Endothelial cell of umbilical vein (primary cell): ENCODE data around the gene RAB4A.

Experiments used
- EZH2 ChIP-seq: IDR thresholded peaks from 2 replicates; pipeline ENCODE4 v1.6.1; 2012; ENCODE audit warnings: borderline replicate concordance, low read depth, mild to moderate bottlenecking, moderate library complexity, low read length, inconsistent platforms; ENCODE audit not compliant: severe bottlenecking
- FOS ChIP-seq: IDR thresholded peaks from 2 replicates; pipeline ENCODE4 v1.6.1; 2011; ENCODE audit warnings: mild to moderate bottlenecking, low read length, moderate library complexity, borderline replicate concordance; ENCODE audit not compliant: insufficient read depth
- JUN ChIP-seq: IDR thresholded peaks from 2 replicates; pipeline ENCODE4 v1.6.1; 2011; ENCODE audit warnings: borderline replicate concordance, low read depth; ENCODE audit not compliant: insufficient read length, insufficient read depth
- TF ChIP-seq, protein P1 (sequence below), 2 donors: IDR thresholded peaks; 1 replicate in 1 of 2; 2 replicates in 1 of 2; pipeline ENCODE4 v1.5.1; 2011; ENCODE audit warnings: low read length in 2 of 2, mild to moderate bottlenecking in 2 of 2, moderate library complexity in 2 of 2, control low read depth in 1 of 2, inconsistent platforms in 1 of 2, low read depth in 1 of 2; ENCODE audit not compliant: insufficient read depth in 1 of 2; ENCODE audit errors: extremely low read depth in 1 of 2

DNA sequence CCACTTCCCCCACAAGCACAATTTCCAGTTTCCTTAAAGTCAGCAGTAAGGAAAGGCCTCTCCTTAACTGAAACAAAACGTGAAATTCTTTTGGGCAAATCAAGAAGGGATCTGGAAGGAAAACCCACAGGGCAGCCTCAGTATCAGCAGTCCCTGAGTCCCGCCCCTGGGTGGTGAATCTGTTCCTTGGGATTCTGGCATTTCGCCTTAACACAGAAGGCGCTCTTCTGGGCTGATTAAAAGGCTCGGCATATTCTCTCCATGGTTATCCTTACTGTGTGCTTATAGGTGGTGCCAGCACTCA lies 12.2 kb upstream of the RAB4A start:
- TF ChIP-seq, protein P1, sequence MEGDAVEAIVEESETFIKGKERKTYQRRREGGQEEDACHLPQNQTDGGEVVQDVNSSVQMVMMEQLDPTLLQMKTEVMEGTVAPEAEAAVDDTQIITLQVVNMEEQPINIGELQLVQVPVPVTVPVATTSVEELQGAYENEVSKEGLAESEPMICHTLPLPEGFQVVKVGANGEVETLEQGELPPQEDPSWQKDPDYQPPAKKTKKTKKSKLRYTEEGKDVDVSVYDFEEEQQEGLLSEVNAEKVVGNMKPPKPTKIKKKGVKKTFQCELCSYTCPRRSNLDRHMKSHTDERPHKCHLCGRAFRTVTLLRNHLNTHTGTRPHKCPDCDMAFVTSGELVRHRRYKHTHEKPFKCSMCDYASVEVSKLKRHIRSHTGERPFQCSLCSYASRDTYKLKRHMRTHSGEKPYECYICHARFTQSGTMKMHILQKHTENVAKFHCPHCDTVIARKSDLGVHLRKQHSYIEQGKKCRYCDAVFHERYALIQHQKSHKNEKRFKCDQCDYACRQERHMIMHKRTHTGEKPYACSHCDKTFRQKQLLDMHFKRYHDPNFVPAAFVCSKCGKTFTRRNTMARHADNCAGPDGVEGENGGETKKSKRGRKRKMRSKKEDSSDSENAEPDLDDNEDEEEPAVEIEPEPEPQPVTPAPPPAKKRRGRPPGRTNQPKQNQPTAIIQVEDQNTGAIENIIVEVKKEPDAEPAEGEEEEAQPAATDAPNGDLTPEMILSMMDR (IDR thresholded peaks at IDR 0.05; ENCODE audit: extremely low read depth in 1 of 2, insufficient read depth in 1 of 2, low read depth in 1 of 2, low read length in 2 of 2) = no peak
- TF ChIP-seq JUN = no peak
- no peak for TF ChIP-seq EZH2
- TF ChIP-seq FOS = no peak
